ENCODE results near the gene DRC7. TPM values are rescaled to one million over a fixed set of nuclear protein-coding genes. Genes with fewer than 3 reads are reported as not detected.
A peak's percentile ranks its signal among the peaks of the same experiment; 100 is the strongest.

The DRC7 gene
- total RNA-seq, 1 donor from 2014 or later = 0.41 TPM

GRCh38 chr16:57756424-57757325 lies 62.1 kb downstream of the DRC7 start:
- H3K36me3 Mint-ChIP-seq = no peaks in the 10 kb centered on the region

GRCh38 chr16:57757326-57757786 lies 62.8 kb downstream of the DRC7 start:
- Mint-ChIP-seq H3K9me3 (no peaks in the 10 kb centered on the region), H3K27me3 (ENCODE audit: insufficient read depth, low read depth) (peaks cover 10% of the 10 kb centered on the region), H3K4me3 (no peak overlapping the region), H3K4me1 (peaks cover 2% of the 10 kb centered on the region), H3K27ac (no peak overlapping the region), H3K36me3 (no peaks in the 10 kb centered on the region)
- TF ChIP-seq EZH2 (IDR thresholded peaks at IDR 0.05) (no peak), EZH2phosphoT487 (IDR thresholded peaks at IDR 0.05) (no peak), CTCF (IDR thresholded peaks at IDR 0.05) (peak; percentile 96)
- Histone ChIP-seq H3K4me3 (no peak overlapping the region), H3K79me2 (ENCODE audit: low read depth) (no peaks in the 10 kb centered on the region), H3K9ac (no peak overlapping the region), H3K4me2 (no peak overlapping the region), H4K20me1 (ENCODE audit: low read depth) (no peaks in the 10 kb centered on the region), H3K9me3 (ENCODE audit: low read depth) (no peaks in the 10 kb centered on the region), H2AFZ (replicated peaks) (no peak overlapping the region), H3K36me3 (no peaks in the 10 kb centered on the region), H3K27me3 (no peaks in the 10 kb centered on the region), H3K4me1 (no peaks in the 10 kb centered on the region), H3F3A (ENCODE audit: low read depth) (no peaks in the 10 kb centered on the region), H3K27ac (no peak overlapping the region)
- peak; percentile 86 for DNase-seq (ENCODE audit: low spot score)

More at GRCh38 chr16:57756424-57757325, 62.1 kb downstream of the DRC7 start:
- Mint-ChIP-seq H3K4me1 (peaks cover 2% of the 10 kb centered on the region), H3K4me3 (no peak overlapping the region), H3K9me3 (no peaks in the 10 kb centered on the region), H3K27ac (no peak overlapping the region), H3K27me3 (ENCODE audit: insufficient read depth, low read depth) (peaks cover 10% of the 10 kb centered on the region)
- Histone ChIP-seq H3K9me3 (ENCODE audit: low read depth) (no peaks in the 10 kb centered on the region), H3K9ac (no peak overlapping the region), H3K4me3 (no peak overlapping the region), H4K20me1 (ENCODE audit: low read depth) (no peaks in the 10 kb centered on the region), H3K27me3 (no peaks in the 10 kb centered on the region), H3K79me2 (ENCODE audit: low read depth) (no peaks in the 10 kb centered on the region), H3F3A (ENCODE audit: low read depth) (no peaks in the 10 kb centered on the region), H3K4me1 (no peaks in the 10 kb centered on the region), H2AFZ (replicated peaks) (no peak overlapping the region), H3K27ac (no peak overlapping the region), H3K4me2 (no peak overlapping the region), H3K36me3 (no peaks in the 10 kb centered on the region)
- TF ChIP-seq CTCF (IDR thresholded peaks at IDR 0.05) = no peak
- TF ChIP-seq EZH2phosphoT487 (IDR thresholded peaks at IDR 0.05) = no peak
- TF ChIP-seq EZH2 (IDR thresholded peaks at IDR 0.05) = no peak
- no peak for DNase-seq (ENCODE audit: low spot score)

GRCh38 chr16:57757883-57758282 lies 63.3 kb downstream of the DRC7 start:
- H3K36me3 Mint-ChIP-seq = no peaks in the 10 kb centered on the region
- Histone ChIP-seq H4K20me1 (ENCODE audit: low read depth) (no peaks in the 10 kb centered on the region), H3K4me2 (no peak overlapping the region), H3K36me3 (no peaks in the 10 kb centered on the region), H3K4me1 (peaks cover under 1% of the 10 kb centered on the region), H3F3A (ENCODE audit: low read depth) (no peaks in the 10 kb centered on the region), H3K27me3 (no peaks in the 10 kb centered on the region), H3K9me3 (ENCODE audit: low read depth) (no peaks in the 10 kb centered on the region), H3K9ac (no peak overlapping the region), H3K27ac (no peak overlapping the region), H3K4me3 (no peak overlapping the region), H3K79me2 (ENCODE audit: low read depth) (no peaks in the 10 kb centered on the region), H2AFZ (replicated peaks) (no peak overlapping the region)
- no peak for DNase-seq (ENCODE audit: low spot score)
- TF ChIP-seq CTCF (IDR thresholded peaks at IDR 0.05) = no peak
- TF ChIP-seq EZH2phosphoT487 (IDR thresholded peaks at IDR 0.05) = no peak
- TF ChIP-seq EZH2 (IDR thresholded peaks at IDR 0.05) = no peak
- H3K9me3 Mint-ChIP-seq = no peaks in the 10 kb centered on the region
- peak overlapping the region; percentile 21 for H3K27ac Mint-ChIP-seq
- no peak overlapping the region for H3K4me3 Mint-ChIP-seq
- peaks cover 10% of the 10 kb centered on the region for H3K27me3 Mint-ChIP-seq (ENCODE audit: insufficient read depth, low read depth)
- H3K4me1 Mint-ChIP-seq = peaks cover 2% of the 10 kb centered on the region

All from neural progenitor cell (in vitro differentiated cells).